T1000 (cell line): Measurements from ENCODE around the gene HOXA4.

Experiments
- DNase-seq: peaks from one replicate; lab custom pipeline; 2025; ENCODE audit warnings: mixed read lengths; lab: John Stamatoyannopoulos, UW

Gene HOXA4

GRCh38 chr7:27169658-27170425 lies 39.3 kb upstream of the HOXA4 start:
- no peak for DNase-seq

GRCh38 chr7:27168265-27168947 lies 37.8 kb upstream of the HOXA4 start:
- no peak for DNase-seq

GRCh38 chr7:27167916-27168264 lies 37.3 kb upstream of the HOXA4 start:
- DNase-seq = no peak

GRCh38 chr7:27166531-27167505 lies 36.3 kb upstream of the HOXA4 start:
- DNase-seq = no peak

- DNase-seq = no peak
These were observed 35.5 kb upstream of the HOXA4 start for GRCh38 chr7:27165996-27166530.

- peak; percentile 62 for DNase-seq
These were observed 34.8 kb upstream of the HOXA4 start, which contains the start of gene HOXA9 for GRCh38 chr7:27165089-27165995. Gene HOXA9 (minus strand): TSS chr7:27165537. CDS start chr7:27165457, 80 bp downstream.

- no peak for DNase-seq
These were observed 34.0 kb upstream of the HOXA4 start for GRCh38 chr7:27164367-27165088.

- DNase-seq = no peak
These were observed 33.4 kb upstream of the HOXA4 start for GRCh38 chr7:27164045-27164366.

- DNase-seq = no peak
These were observed 32.9 kb upstream of the HOXA4 start for GRCh38 chr7:27163288-27164044.

GRCh38 chr7:27162561-27163287 lies 32.2 kb upstream of the HOXA4 start:
- DNase-seq = no peak

GRCh38 chr7:27161721-27162560 lies 31.4 kb upstream of the HOXA4 start:
- no peak for DNase-seq

- no peak for DNase-seq
These were observed 30.7 kb upstream of the HOXA4 start for GRCh38 chr7:27161214-27161720.

GRCh38 chr7:27160546-27161213 lies 30.1 kb upstream of the HOXA4 start:
- DNase-seq = peak; percentile 57

- no peak for DNase-seq
These were observed 29.6 kb upstream of the HOXA4 start for GRCh38 chr7:27160145-27160545.

- DNase-seq = no peak
These were observed 28.9 kb upstream of the HOXA4 start for GRCh38 chr7:27159266-27160144.
